HG03108 (cell line): ENCODE measurements around the gene OTUD3.

Experiments used
- ATAC-seq: cut with Tn5 transposase; IDR thresholded peaks from one replicate; pipeline ENCODE4 v1.9.1; 2021; ENCODE audit warnings: moderate library complexity; ENCODE audit not compliant: unreplicated experiment

The OTUD3 gene

GRCh38 chr1:19945914-19946313 is 63.7 kb downstream of the OTUD3 start:
- no peak for ATAC-seq

DNA sequence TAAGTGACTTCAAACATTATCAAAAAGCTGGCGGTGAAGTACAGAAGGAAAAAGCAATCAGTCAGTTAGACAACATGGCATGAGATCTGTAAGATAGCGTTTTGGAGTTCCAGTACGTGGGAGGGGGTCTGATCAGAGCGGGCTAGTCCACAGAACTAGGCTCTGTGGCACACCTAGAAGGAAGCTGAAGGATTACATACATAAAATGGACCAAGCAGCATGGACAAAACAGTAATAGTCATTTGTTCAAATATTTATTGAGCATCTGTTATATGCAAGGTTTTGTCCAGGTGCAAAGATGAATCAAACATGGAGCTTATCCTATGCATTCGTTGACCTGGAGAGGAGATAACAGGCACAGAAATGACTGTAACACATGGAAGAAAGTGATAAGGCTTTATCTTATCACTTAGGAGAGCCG is 64.1 kb downstream of the OTUD3 start:
- ATAC-seq, result no peak

GRCh38 chr1:19946971-19947370 is 64.8 kb downstream of the OTUD3 start:
- ATAC-seq, result no peak

- no peak for ATAC-seq
These were observed 66.8 kb downstream of the OTUD3 start for GRCh38 chr1:19949016-19949415.

GRCh38 chr1:19954059-19954458 is 71.9 kb downstream of the OTUD3 start:
- no peak for ATAC-seq

DNA sequence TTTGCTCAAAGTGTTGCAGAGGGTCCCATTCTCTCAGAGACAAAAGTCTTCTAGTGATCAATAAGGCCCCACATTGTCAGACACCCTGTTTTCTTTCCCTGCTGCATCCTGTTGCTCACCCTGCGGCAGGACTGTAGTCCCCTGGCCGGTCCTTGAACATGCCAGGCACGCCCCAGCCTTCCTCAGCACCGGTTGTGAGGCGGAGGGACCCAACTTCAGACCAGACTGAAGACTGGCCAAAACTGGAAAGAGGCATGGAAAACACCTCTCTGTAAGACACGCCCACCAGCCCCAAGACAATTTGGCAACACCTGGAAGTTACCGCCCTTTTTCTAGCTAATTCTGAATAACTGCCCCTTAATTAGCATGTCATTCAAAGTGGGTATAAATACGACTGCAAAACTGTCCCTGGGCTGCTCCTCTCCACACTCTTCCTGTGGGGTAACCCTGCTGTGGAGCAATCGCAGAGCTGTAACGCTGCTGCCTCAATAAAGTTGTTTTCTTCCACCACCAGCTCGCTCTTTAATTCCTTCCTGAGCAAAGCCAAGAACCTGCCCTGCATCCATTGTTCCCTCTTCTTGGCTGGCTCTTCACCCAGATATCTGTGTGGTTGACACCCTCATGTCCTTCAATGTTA is 73.5 kb downstream of the OTUD3 start:
- ATAC-seq, result no peak

GRCh38 chr1:19957779-19958178 is 75.6 kb downstream of the OTUD3 start:
- no peak for ATAC-seq

DNA sequence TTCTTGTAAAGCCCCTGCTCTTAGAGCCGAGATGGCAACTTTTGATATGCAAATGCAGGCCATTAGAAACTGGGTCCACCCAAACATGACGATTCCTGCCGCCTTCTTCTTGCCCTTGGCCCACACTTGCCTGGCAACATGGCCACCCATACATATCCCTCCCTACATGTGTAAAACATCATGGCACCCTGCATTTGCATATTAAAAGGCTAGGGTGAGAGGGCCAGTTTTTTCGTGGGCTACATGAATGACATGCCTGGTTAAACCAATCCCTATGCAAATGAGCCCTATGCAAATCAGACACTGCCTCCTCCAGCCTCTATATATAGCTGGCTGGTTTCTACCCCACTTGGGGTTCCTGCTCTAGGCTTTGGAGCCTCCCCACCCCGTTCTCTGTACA is 78.4 kb downstream of the OTUD3 start:
- ATAC-seq, result no peak
